Measurements from ENCODE around the gene IPMK.

Gene IPMK

DNA sequence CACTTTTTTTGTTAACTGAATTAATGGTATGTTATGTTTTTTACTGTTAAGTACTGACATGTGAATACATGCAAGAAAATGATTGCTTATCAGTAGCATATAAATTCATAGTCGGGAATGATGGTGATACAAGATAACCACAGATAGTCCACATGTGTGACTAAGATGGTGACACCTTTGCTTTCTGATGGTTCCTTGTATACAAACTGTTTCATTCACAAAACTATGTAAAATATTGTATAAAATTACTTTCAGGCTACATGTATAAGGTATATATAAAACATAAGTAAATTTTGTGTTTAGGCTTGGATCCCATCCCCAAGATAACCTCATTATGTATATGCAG is 11.2 kb upstream of the IPMK start:
- TF ChIP-seq ZFX (IDR thresholded peaks at IDR 0.05): no peak
- TF ChIP-seq, protein P1, sequence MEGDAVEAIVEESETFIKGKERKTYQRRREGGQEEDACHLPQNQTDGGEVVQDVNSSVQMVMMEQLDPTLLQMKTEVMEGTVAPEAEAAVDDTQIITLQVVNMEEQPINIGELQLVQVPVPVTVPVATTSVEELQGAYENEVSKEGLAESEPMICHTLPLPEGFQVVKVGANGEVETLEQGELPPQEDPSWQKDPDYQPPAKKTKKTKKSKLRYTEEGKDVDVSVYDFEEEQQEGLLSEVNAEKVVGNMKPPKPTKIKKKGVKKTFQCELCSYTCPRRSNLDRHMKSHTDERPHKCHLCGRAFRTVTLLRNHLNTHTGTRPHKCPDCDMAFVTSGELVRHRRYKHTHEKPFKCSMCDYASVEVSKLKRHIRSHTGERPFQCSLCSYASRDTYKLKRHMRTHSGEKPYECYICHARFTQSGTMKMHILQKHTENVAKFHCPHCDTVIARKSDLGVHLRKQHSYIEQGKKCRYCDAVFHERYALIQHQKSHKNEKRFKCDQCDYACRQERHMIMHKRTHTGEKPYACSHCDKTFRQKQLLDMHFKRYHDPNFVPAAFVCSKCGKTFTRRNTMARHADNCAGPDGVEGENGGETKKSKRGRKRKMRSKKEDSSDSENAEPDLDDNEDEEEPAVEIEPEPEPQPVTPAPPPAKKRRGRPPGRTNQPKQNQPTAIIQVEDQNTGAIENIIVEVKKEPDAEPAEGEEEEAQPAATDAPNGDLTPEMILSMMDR (conservative IDR thresholded peaks at IDR 0.05): no peak
- no peak overlapping the region for H3K27ac ChIP-seq

DNA sequence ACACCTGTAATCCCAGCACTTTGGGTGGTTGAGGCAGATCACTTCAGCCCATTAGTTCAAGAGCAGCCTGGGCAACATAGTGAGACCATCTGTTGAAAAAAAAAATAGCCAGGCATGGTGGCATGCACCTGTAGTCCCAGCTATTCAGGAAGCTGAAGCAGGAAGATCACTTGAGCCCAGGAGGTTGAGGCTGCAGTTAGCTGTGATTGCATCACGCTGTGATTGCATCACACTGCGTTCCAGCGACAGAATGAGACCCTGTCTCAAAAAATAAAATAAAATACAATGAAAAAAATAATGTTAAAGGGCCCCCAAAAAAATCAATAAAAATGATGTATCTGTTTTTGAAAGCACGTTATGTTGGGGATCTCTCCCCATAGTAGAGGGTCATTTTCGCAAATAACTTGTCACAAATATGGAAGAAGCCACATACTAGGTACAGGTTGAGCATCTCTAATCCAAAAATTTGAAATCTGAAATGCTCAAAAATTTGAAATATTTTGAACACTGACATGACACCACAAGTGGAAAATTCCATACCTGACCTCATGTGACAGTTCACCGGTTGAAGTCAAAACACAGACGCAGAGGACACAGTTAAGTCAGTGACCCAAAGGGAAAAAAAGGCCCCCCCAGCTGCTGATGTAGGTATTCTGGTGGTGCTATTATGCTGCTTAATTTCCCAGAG is 10.7 kb upstream of the IPMK start:
- H3K27ac ChIP-seq: no peak overlapping the region
- TF ChIP-seq ZFX (IDR thresholded peaks at IDR 0.05): no peak

DNA sequence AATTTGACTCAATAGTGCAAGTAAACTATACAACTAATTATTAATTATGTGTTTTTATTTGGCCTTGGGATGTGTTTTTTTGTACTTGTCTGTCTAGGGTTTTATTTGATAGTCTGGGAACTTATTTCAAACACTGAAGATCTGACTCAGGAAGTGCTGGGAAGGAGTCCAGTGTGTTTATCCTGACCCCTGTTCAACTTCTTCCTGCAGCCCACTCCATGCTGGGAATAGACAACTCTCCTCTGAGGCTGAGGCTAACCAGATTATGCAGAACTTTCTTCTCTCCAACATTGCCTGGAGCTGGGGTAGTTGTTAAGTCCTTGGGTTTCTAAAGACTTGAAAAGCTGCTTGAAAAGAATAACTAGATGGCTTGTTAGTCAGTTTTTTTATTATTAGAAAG is 8.2 kb upstream of the IPMK start:
- no peak for TF ChIP-seq ZFX (IDR thresholded peaks at IDR 0.05)
- TF ChIP-seq, protein P1 (conservative IDR thresholded peaks at IDR 0.05): no peak
- H3K27ac ChIP-seq: no peak overlapping the region

DNA sequence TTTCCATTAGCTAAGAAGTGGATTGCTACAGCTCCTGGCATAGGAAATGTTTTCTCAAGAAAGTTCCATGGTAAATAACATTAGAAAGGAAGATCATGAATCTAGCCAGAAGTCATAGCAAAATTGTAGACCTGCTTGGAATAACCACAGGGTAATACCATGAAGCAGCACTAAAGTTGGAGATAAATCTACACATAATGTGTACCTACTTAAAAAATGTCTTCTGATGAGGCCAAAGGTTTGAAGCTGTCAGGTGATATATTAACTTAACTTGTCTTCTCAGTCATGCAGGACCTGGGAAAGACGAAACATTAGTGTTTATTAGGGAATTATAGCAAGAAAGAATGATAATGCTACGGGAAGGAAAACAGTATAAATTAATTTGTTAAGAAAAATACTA is 7.6 kb upstream of the IPMK start:
- TF ChIP-seq ZFX (IDR thresholded peaks at IDR 0.05): no peak
- TF ChIP-seq, protein P1 (conservative IDR thresholded peaks at IDR 0.05): no peak

DNA sequence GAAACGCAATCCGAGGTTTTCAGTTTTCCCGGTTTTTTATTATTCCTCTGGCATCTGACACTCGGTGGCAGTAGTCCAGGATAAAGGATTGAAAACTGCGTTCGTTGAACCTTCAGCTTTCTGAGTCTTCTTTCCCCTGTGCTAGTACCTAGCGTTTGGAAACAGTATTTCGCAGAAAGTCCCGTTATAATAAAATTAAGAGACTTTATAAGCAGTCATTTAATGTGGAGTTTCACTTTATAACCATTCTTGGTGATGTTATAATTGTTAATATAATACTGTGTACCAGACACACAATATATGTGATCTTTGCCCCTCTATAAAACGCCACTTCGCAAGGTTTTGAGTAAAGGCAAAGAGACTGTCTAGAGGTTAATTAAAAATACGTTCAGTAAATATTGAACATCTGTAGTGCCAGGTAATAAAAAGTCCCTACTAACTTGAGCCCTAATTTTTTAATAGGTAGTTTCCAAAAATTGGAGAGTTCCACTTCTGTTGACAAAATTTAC is 2.1 kb upstream of the IPMK start:
- TF ChIP-seq, protein P1 (conservative IDR thresholded peaks at IDR 0.05): no peak
- TF ChIP-seq ZFX (IDR thresholded peaks at IDR 0.05): no peak
- H3K27ac ChIP-seq: peak overlapping the region; percentile 96

More for the DNA sequence above, 7.6 kb upstream of the IPMK start:
- no peak overlapping the region for H3K27ac ChIP-seq

DNA sequence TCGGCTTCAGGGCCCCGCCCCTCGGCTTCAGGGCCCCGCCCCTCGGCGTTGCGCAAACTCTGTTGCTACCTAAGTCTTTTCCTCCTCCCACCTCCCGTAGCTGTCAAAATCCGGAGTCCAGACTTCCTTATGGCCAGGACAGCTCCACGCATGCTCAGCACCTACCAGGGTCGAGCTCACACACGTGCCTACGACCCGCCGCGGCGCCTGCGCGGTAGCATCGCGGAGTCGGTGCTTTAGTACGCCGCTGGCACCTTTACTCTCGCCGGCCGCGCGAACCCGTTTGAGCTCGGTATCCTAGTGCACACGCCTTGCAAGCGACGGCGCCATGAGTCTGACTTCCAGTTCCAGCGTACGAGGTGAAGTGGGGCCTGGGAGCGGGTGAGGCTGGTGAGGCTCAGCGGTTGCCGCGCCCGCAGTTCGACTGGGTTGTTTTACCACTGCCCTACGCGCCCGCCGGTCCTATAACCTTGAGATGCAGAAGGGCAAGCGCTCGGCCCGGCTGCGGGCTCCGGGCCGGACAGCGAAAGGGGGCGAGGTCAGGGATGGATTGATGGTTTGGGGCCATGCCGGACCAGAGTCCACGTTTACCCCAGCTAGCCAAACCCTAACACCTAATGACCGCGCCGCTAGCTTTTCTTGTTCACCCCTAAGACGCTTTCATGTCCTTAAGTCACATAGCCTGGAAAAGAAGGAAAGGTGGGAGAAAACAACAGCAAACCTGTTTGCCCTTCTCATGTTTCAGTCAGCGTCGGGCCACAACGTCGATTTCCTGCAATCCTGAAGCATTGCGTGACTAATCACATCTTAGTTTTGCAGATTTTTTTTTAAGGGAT is 1.5 kb upstream of the IPMK start, which contains the start of gene CISD1:
CISD1 (plus strand) TSS at position 217 of the 836 bp plus-strand sequence; CDS start at position 329, 112 bp downstream.
- TF ChIP-seq ZFX (IDR thresholded peaks at IDR 0.05): peak; percentile 66
- TF ChIP-seq, protein P1 (conservative IDR thresholded peaks at IDR 0.05): no peak
- H3K27ac ChIP-seq: peak within 1 kb of the TSS; percentile 96

DNA sequence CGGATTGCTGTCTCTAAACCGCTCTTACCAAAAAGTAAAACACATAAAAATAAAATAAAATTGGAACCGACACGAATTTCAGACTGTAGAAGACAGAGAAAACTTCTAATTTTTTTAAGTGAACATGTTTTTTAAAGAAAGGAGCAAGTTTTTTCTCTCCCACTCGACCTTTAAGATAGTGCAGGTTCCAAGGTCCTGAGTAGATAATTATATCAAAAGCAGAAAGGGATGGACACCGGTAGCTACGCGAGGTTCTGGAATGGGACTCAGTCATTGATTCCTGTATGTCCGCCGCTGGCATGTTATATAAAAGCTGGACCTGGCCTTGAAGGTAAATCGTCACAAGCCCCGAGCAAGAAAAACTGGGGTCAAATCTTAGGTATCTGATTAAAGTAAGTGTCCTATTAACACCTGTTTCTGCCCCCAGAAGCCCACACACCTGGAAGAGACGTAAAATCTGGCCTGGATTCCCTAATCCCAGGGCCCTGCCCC is 806 bp upstream of the IPMK start:
- TF ChIP-seq, protein P1 (conservative IDR thresholded peaks at IDR 0.05): no peak
- no peak for TF ChIP-seq ZFX (IDR thresholded peaks at IDR 0.05)
- peak overlapping the region; percentile 96 for H3K27ac ChIP-seq

Data from C4-2B (cell line).